ENCODE results near the gene ZNF780B. TPM values are rescaled to one million over a fixed set of nuclear protein-coding genes. Genes with fewer than 3 reads are reported as not detected.

ZNF780B gene
- total RNA-seq (2014; rRNA removed; shearing (Covaris generic)), result 1.4 and 1.7 TPM in 2 replicates

GRCh38 chr19:40055832-40056504 lies at the start of gene ZNF780B:
Gene ZNF780B, minus strand, starts transcription at chr19:40056231. Its CDS starts 5,899 bp downstream, at chr19:40050332.
- Histone ChIP-seq H3K27me3 (ENCODE audit: control insufficient read depth, insufficient read depth, low read length) (no peaks in the 10 kb centered on the region), H3K36me3 (replicated peaks; ENCODE audit: control insufficient read depth, insufficient read depth, low read length) (no peaks in the 10 kb centered on the region)
- peak; percentile 66 for DNase-seq

DNA sequence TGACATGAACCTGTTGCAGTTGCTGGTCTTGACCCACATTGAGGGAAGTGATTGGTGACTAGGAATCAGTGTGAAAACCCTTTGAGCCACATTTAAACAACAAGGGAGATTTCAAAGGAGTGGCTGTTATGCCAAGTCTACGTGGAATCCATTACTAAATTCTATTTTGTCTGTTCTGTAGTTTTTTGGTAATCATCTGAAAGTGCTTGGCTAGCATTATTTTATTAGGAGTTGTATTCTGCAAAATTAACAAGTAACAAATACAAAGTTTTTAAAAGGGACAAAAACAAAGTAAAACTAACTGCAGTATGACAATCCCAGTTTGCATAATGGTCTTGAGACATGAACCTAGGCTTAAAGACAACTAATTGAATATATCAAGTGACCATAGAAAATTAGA lies 48.7 kb upstream of the ZNF780B start:
- no peak for DNase-seq
- no peaks in the 10 kb centered on the region for H3K36me3 ChIP-seq (replicated peaks; ENCODE audit: control insufficient read depth, insufficient read depth, low read length)
- no peaks in the 10 kb centered on the region for H3K27me3 ChIP-seq (ENCODE audit: control insufficient read depth, insufficient read depth, low read length)
- no peak overlapping the region for H3K4me3 ChIP-seq (ENCODE audit: insufficient read depth, low read depth, low read length)

More at GRCh38 chr19:40055832-40056504, at the start of gene ZNF780B:
- H3K4me3 ChIP-seq (ENCODE audit: insufficient read depth, low read depth, low read length), result peak within 1 kb of the TSS; percentile 82

GRCh38 chr19:40103600-40103999 lies 47.6 kb upstream of the ZNF780B start:
- no peak for DNase-seq
- Histone ChIP-seq H3K4me3 (ENCODE audit: insufficient read depth, low read depth, low read length) (no peak overlapping the region), H3K36me3 (replicated peaks; ENCODE audit: control insufficient read depth, insufficient read depth, low read length) (no peaks in the 10 kb centered on the region), H3K27me3 (ENCODE audit: control insufficient read depth, insufficient read depth, low read length) (no peaks in the 10 kb centered on the region)

GRCh38 chr19:40101813-40102212 lies 45.8 kb upstream of the ZNF780B start:
- DNase-seq, result no peak
- no peaks in the 10 kb centered on the region for H3K27me3 ChIP-seq (ENCODE audit: control insufficient read depth, insufficient read depth, low read length)
- H3K36me3 ChIP-seq (replicated peaks; ENCODE audit: control insufficient read depth, insufficient read depth, low read length), result no peaks in the 10 kb centered on the region
- H3K4me3 ChIP-seq (ENCODE audit: insufficient read depth, low read depth, low read length), result no peak overlapping the region

DNA sequence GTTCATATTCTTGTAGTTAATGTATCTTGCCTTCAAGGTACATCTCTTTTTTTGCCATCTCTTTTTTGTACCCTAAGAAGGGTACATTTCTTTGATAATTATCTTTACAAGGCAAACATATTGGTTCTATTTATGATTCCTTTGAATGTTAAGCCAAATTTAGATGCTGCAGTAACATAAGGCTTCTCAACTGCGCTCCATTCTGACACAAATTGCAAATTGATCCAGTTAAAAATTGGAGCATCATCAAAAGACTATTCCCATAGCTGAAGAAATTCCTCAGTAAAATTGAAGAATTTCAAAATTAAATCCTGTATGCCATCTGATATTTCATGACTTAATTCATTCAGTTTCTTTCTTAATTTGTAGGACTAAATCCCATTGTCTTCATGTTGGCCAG lies 37.4 kb upstream of the ZNF780B start:
- Histone ChIP-seq H3K36me3 (replicated peaks; ENCODE audit: control insufficient read depth, insufficient read depth, low read length) (no peaks in the 10 kb centered on the region), H3K27me3 (ENCODE audit: control insufficient read depth, insufficient read depth, low read length) (no peaks in the 10 kb centered on the region; the same call in 1 of the 2 replicates), H3K4me3 (ENCODE audit: insufficient read depth, low read depth, low read length) (no peak overlapping the region)
- DNase-seq, result no peak

DNA sequence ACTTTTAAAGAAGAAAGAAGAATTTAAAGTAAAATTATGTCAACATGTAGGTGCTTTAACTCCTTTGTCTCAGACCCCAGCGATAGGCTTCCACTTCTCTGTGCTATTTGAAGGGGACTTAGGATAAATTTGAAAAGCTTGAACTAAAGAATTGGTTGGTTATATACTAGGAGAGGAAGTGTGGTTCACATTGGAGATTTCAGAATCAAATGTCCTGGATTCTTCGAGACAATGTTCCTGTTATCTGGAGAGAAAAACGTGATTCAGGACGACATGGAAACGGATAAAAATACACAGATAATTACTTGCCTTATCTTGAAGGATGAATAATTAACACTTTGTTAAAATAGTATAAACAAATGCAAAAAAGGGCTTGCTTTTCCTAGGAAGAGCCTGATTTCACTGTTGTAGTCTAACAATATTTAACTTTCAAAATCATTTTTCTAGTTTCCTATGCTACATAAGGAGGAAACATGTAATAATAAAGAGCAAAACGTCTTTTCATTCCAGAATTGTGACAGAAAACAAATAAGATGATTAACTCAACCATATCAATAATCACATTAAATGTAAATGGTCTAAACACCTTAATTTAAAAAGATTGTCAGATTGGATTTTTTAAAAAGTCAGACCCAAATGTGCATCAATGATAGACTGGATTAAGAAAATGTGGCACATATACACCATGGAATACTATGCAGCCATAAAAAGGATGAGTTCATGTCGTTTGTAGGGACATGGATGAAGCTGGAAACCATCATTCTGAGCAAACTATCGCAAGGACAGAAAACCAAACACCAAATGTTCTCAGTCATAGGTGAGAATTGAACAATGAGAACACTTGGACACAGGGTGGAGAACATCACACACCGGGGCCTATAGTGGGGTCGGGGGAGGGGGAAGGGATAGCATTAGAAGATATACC lies 35.4 kb upstream of the ZNF780B start:
- no peak for DNase-seq
- Histone ChIP-seq H3K36me3 (replicated peaks; ENCODE audit: control insufficient read depth, insufficient read depth, low read length) (no peaks in the 10 kb centered on the region), H3K4me3 (ENCODE audit: insufficient read depth, low read depth, low read length) (peak overlapping the region; percentile 85), H3K27me3 (ENCODE audit: control insufficient read depth, insufficient read depth, low read length) (no peaks in the 10 kb centered on the region; the same call in 1 of the 2 replicates)

DNA sequence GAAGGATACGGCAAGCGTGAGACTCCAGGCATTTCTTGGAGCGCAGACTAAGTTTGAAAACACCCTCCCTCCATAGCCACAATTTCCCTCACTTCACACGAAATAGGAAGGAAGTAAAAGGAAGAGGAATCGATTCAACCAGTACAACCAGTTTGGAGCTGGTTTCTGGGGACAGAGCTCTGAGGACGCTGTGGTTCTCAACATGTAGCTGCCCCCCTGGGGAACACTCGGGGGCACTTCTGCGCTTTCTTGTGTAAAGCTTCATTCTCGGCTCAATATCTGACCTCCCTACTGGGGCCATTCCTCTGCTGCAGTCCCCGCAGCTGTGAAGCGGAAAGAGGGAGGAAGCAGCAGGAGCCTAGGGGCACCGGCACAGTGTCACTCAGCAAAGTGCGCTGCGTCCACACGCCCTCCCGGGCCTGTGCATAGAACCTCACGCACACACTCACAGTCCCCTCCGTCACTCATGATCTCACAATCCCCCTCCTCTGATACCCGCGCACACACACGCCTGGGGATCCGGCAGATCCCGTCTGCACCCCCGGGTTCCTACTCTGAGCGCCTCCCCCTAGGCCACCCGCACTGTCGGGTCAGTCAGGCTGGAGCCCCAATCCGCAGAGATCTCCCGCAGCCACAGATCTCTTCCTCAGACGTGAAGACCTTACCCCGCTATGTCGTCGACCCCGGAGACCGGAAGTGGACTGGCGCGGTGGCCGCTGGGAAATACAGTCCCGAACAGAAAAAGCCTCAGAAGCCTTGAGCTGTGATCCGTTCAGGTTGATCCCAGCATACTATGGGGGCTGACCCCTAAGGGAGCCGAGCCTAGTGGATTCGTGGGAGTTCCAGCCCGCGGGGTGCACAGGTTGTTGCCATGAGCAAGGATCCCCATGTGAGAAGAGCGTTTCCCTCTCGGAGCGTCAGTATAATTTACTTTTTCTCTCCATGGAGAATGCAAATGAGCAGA lies 34.5 kb upstream of the ZNF780B start, which contains the start of gene ZNF780A:
Gene ZNF780A (minus strand): TSS at position 703 of the 964 bp plus-strand sequence. CDS start 6,190 bp downstream, outside the sequence.
- no peaks in the 10 kb centered on the region; the same call in 1 of the 2 replicates for H3K27me3 ChIP-seq (ENCODE audit: control insufficient read depth, insufficient read depth, low read length)
- peak within 1 kb of the TSS; percentile 85 for H3K4me3 ChIP-seq (ENCODE audit: insufficient read depth, low read depth, low read length)
- DNase-seq, result peak; percentile 77
- H3K36me3 ChIP-seq (replicated peaks; ENCODE audit: control insufficient read depth, insufficient read depth, low read length), result no peaks in the 10 kb centered on the region

GRCh38 chr19:40089462-40089861 lies 33.4 kb upstream of the ZNF780B start:
- peak overlapping the region; percentile 85 for H3K4me3 ChIP-seq (ENCODE audit: insufficient read depth, low read depth, low read length)
- H3K27me3 ChIP-seq (ENCODE audit: control insufficient read depth, insufficient read depth, low read length), result no peaks in the 10 kb centered on the region; the same call in 1 of the 2 replicates
- no peak for DNase-seq
- no peaks in the 10 kb centered on the region for H3K36me3 ChIP-seq (replicated peaks; ENCODE audit: control insufficient read depth, insufficient read depth, low read length)

DNA sequence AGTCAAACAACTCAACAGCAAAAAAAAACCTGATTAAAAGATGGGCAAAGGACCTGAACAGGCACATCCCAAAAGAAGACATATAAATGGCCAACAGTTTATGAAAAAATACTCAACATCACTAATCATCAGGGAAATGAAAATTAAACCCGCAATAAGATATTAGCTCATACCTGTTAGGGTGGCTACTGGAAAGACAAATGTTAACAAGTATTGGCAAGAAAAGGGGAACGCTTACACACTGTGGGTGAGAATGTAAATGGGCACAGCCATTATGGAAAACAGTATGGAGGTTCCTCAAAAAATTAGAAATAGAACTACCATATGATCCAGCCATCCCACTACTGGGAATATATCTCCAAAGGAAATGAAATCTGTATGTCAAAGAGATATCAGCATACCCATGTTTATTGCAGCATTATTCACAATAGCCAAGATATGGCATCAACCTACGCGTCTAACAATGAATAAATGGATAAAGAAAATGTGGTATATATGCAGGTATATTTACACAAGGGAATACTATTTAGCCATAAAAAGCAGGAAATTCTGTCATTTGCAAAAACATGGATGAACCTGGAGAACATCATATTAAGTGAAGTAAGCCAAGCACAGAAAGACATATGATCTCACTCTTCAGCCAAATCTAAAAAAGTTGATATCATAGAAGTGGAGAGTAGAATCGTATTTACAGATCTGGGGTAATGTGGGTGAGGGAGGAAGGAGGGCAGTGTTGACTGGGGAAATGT lies 32.4 kb upstream of the ZNF780B start:
- Histone ChIP-seq H3K27me3 (ENCODE audit: control insufficient read depth, insufficient read depth, low read length) (no peaks in the 10 kb centered on the region; the same call in 1 of the 2 replicates), H3K4me3 (ENCODE audit: insufficient read depth, low read depth, low read length) (no peak overlapping the region), H3K36me3 (replicated peaks; ENCODE audit: control insufficient read depth, insufficient read depth, low read length) (no peaks in the 10 kb centered on the region)
- no peak for DNase-seq

GRCh38 chr19:40084948-40085347 lies 28.9 kb upstream of the ZNF780B start:
- H3K36me3 ChIP-seq (replicated peaks; ENCODE audit: control insufficient read depth, insufficient read depth, low read length), result peaks cover 6% of the 10 kb centered on the region
- H3K27me3 ChIP-seq (ENCODE audit: control insufficient read depth, insufficient read depth, low read length), result no peaks in the 10 kb centered on the region
- H3K4me3 ChIP-seq (ENCODE audit: insufficient read depth, low read depth, low read length), result no peak overlapping the region
- DNase-seq, result no peak

DNA sequence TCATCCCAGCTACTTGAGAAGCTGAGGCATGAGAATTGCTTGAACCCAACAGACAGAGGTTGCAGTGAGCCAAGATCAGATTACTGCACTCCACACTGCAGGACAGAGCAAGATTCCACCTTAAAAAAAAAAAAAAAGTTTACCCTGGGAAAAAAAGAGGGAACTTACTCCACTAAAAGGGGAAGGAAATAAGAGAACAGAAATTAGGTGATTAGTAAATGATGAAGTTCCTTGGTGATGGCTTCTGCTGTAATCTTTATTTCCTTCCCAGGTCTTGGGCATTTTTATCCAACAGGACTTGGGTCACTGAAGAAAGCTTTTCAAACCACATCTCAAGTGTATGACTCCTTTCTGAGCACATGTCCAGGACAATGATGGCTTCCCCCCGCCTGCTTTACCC lies 25.4 kb upstream of the ZNF780B start:
- no peak overlapping the region for H3K4me3 ChIP-seq (ENCODE audit: insufficient read depth, low read depth, low read length)
- no peak for DNase-seq
- no peaks in the 10 kb centered on the region for H3K27me3 ChIP-seq (ENCODE audit: control insufficient read depth, insufficient read depth, low read length)
- H3K36me3 ChIP-seq (replicated peaks; ENCODE audit: control insufficient read depth, insufficient read depth, low read length), result peaks cover 10% of the 10 kb centered on the region

DNA sequence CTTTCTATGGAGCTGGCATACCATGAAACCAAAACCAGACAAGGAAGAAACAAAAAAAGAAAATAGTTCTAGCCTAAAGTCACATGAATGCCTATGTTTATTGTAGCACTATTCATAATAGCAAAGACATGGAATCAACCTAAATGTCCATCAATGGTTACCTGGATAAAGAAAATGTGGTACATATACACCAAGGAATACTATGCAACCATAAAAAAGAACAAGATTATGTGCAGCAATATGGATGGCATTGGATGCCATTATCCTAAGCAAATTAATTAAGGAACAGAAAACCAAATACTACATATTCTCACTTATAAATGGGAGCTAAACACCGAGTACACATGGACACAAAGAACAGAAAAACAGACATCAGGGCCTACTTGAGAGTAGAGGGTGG lies 24.3 kb upstream of the ZNF780B start:
- no peak overlapping the region for H3K4me3 ChIP-seq (ENCODE audit: insufficient read depth, low read depth, low read length)
- DNase-seq, result no peak
- H3K36me3 ChIP-seq (replicated peaks; ENCODE audit: control insufficient read depth, insufficient read depth, low read length), result peaks cover 16% of the 10 kb centered on the region
- no peaks in the 10 kb centered on the region for H3K27me3 ChIP-seq (ENCODE audit: control insufficient read depth, insufficient read depth, low read length)

DNA sequence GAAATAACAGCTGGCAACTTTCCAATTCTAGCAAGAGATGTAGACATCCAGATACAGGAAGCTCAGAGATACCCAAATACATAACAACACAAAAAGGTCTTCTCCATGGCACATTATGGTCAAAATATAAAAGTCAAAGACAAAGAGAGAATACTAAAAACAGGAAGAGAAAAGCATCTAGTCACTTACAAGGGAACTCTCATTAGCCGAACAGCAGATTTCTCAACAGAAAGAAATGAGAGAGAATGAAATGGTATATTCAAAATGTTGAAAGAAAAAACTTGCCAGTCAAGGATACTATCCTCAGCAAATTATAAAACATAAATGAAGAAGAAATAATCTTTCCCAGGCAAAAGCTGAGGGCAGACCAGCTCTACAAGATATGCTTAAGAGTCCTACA lies 22.3 kb upstream of the ZNF780B start:
- Histone ChIP-seq H3K36me3 (replicated peaks; ENCODE audit: control insufficient read depth, insufficient read depth, low read length) (peaks cover 18% of the 10 kb centered on the region), H3K4me3 (ENCODE audit: insufficient read depth, low read depth, low read length) (no peak overlapping the region), H3K27me3 (ENCODE audit: control insufficient read depth, insufficient read depth, low read length) (no peaks in the 10 kb centered on the region)
- DNase-seq, result no peak

Measured in H7 (cell line).